ENCODE measurements around the gene WFIKKN2. TPM values are rescaled to one million over a fixed set of nuclear protein-coding genes. Genes with fewer than 3 reads are reported as not detected.

The WFIKKN2 gene
- polyA plus RNA-seq, 3 donors, result 0.68 to 1.1 (median 0.97) TPM

Other genes with a start within 250 kb of the WFIKKN2 start
- 1 to 10 TPM; 6.2 to 9.6 (median 7.0) TPM for gene ABCC3, start 200.7 kb upstream of the WFIKKN2 start, polyA plus RNA-seq (ENCODE audit: insufficient read length in 3 of 3)
- gene ANKRD40, start 127.7 kb upstream of the WFIKKN2 start, polyA plus RNA-seq (ENCODE audit: insufficient read length in 3 of 3), result 10 to 100 TPM; 44.8 to 47.2 (median 45.5) TPM
- 100 to 1,000 TPM; 565 to 742 (median 678) TPM for gene LUC7L3, start 116.0 kb upstream of the WFIKKN2 start, polyA plus RNA-seq (ENCODE audit: insufficient read length in 3 of 3)
- under 1 TPM in 2 of 3 donors, not detected in 1; 0.21 to 0.25 TPM for gene ANKRD40CL, start 68.1 kb upstream of the WFIKKN2 start, polyA plus RNA-seq (ENCODE audit: insufficient read length in 3 of 3)
- 10 to 100 TPM; 36.7 to 44.1 (median 37.1) TPM for gene TOB1, start 30.8 kb downstream of the WFIKKN2 start, polyA plus RNA-seq (ENCODE audit: insufficient read length in 3 of 3)